SU-DHL-6 (cell line): Measurements from ENCODE around the gene PDE4B.

Experiments used
- H2AFZ ChIP-seq: fragments of 200-600 bp; sonication (generic); 2 replicates; pipeline ENCODE4 v1.6.1; 2014; ENCODE audit warnings: low read depth, mild to moderate bottlenecking, moderate library complexity, mixed read lengths, antibody characterized with exemption, low read length; ENCODE audit not compliant: severe bottlenecking
- H3F3A ChIP-seq: fragments of 200-600 bp; shearing (Covaris generic); 2 replicates; pipeline ENCODE4 v1.6.0; 2016; ENCODE audit warnings: antibody characterized with exemption, mild to moderate bottlenecking; ENCODE audit not compliant: insufficient read depth
- H3K27ac ChIP-seq: fragments of 200-600 bp; sonication (generic); 2 replicates; pipeline ENCODE4 v1.5.1; 2016; ENCODE audit warnings: low read depth, mild to moderate bottlenecking, low read length, moderate library complexity, mixed read lengths
- H3K27me3 ChIP-seq: fragments of 200-600 bp; sonication (generic), shearing (Covaris generic); 2 replicates; pipeline ENCODE4 v1.6.0; 2014; ENCODE audit warnings: mild to moderate bottlenecking, low read length
- H3K36me3 ChIP-seq: fragments of 200-600 bp; sonication (generic); 2 replicates; pipeline ENCODE4 v1.6.1; 2014; ENCODE audit warnings: mild to moderate bottlenecking, low read length, mixed read lengths
- H3K4me2 ChIP-seq: fragments of 300-600, 200-600 bp; shearing (Covaris generic), sonication (generic); 2 replicates; pipeline ENCODE4 v1.6.0; 2014; ENCODE audit warnings: low read length, low read depth, mild to moderate bottlenecking; ENCODE audit not compliant: poor library complexity, severe bottlenecking
- H3K4me3 ChIP-seq: fragments of 200-600 bp; sonication (generic); 2 replicates; pipeline ENCODE4 v1.5.1; 2014; ENCODE audit warnings: antibody characterized with exemption, low read length, mild to moderate bottlenecking, mixed read lengths; ENCODE audit not compliant: insufficient read depth, poor library complexity, severe bottlenecking
- H3K79me2 ChIP-seq: fragments of 200-600 bp; sonication (generic); 2 replicates; pipeline ENCODE4 v1.6.1; 2014; ENCODE audit warnings: mild to moderate bottlenecking, low read length, moderate library complexity; ENCODE audit not compliant: insufficient read depth
- H3K9ac ChIP-seq: fragments of 200-600 bp; sonication (generic); 2 replicates; pipeline ENCODE4 v1.7.0; 2014; ENCODE audit warnings: mild to moderate bottlenecking, low read length
- H3K9me2 ChIP-seq: fragments of 200-600 bp; sonication (generic); replicated peaks from 2 replicates; pipeline ENCODE4 v1.6.1; 2014; ENCODE audit warnings: low read length; ENCODE audit not compliant: insufficient read depth
- H3K9me3 ChIP-seq: fragments of 200-600 bp; sonication (generic); 2 replicates; pipeline ENCODE4 v1.6.1; 2014; ENCODE audit warnings: low read length, mixed read lengths; ENCODE audit not compliant: insufficient read depth
- H4K20me1 ChIP-seq: fragments of 200-600 bp; sonication (generic); 2 replicates; pipeline ENCODE4 v1.6.1; 2014; ENCODE audit warnings: low read depth, mild to moderate bottlenecking, antibody characterized with exemption, low read length, moderate library complexity, mixed read lengths
- EZH2phosphoT487 ChIP-seq: fragments of 200-600 bp; sonication (generic), shearing (Covaris generic); conservative IDR thresholded peaks from 2 replicates; pipeline ENCODE4 v1.6.1; 2018; ENCODE audit warnings: mild to moderate bottlenecking, antibody characterized with exemption, low read length, moderate library complexity, mixed read lengths
- TF ChIP-seq, protein P1 (sequence below): fragments of 200-600 bp; sonication (generic); IDR thresholded peaks from one replicate; pipeline ENCODE4 v1.5.1; 2017; ENCODE audit warnings: antibody characterized with exemption, mild to moderate bottlenecking, low read length, moderate library complexity; ENCODE audit not compliant: insufficient read depth, poor library complexity, severe bottlenecking

Gene PDE4B

DNA sequence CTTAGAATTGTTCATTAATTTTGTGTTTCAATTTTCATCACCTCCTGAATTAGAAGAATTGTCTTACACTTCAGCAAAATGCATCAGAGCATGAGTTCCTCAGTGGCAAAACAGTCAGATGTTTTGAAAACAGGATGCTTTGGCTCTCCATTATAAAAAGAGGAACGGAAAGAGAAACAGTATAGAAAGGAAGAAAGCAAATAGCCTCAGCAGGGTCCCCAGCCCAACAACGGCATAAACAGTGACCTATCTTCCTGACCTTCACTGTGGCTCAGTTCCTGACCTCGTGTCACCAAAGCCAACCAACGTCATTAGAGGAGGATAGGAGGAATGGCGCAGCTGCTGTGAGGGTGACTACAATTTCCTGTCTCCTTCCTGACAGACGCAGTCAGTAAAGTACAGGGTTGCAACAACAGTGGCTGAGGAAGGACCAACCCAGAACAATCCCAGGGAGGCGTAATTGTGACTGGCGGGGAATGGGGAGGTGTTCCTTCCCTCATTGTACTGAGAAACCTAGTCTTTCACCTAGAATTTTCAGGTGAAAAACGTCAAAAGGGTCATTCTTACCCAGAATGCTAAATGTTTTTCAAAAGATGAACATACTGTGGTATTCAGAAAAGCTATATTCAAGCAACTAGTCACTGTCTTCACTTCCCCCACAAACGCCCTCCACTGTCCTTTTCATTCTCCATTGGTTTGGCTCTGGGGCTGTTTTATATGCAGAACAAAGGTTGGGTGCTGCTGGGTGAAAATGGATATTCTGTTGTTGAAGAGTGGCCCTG is 543.4 kb downstream of the PDE4B start:
- no peaks in the 10 kb centered on the region for H3K9me2 ChIP-seq
- peak overlapping the region; percentile 37 for H3K4me2 ChIP-seq
- H3F3A ChIP-seq = no peaks in the 10 kb centered on the region
- no peaks in the 10 kb centered on the region for H3K9me3 ChIP-seq
- H2AFZ ChIP-seq = peak overlapping the region; percentile 57
- TF ChIP-seq, protein P1, sequence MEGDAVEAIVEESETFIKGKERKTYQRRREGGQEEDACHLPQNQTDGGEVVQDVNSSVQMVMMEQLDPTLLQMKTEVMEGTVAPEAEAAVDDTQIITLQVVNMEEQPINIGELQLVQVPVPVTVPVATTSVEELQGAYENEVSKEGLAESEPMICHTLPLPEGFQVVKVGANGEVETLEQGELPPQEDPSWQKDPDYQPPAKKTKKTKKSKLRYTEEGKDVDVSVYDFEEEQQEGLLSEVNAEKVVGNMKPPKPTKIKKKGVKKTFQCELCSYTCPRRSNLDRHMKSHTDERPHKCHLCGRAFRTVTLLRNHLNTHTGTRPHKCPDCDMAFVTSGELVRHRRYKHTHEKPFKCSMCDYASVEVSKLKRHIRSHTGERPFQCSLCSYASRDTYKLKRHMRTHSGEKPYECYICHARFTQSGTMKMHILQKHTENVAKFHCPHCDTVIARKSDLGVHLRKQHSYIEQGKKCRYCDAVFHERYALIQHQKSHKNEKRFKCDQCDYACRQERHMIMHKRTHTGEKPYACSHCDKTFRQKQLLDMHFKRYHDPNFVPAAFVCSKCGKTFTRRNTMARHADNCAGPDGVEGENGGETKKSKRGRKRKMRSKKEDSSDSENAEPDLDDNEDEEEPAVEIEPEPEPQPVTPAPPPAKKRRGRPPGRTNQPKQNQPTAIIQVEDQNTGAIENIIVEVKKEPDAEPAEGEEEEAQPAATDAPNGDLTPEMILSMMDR = no peak
- no peak for TF ChIP-seq EZH2phosphoT487
- H3K9ac ChIP-seq = no peak overlapping the region
- H3K27me3 ChIP-seq = no peaks in the 10 kb centered on the region; the same call in 1 of the 2 replicates
- H3K27ac ChIP-seq = no peak overlapping the region
- no peaks in the 10 kb centered on the region for H3K36me3 ChIP-seq
- no peaks in the 10 kb centered on the region for H4K20me1 ChIP-seq
- H3K79me2 ChIP-seq = no peaks in the 10 kb centered on the region
- no peak overlapping the region for H3K4me3 ChIP-seq

DNA sequence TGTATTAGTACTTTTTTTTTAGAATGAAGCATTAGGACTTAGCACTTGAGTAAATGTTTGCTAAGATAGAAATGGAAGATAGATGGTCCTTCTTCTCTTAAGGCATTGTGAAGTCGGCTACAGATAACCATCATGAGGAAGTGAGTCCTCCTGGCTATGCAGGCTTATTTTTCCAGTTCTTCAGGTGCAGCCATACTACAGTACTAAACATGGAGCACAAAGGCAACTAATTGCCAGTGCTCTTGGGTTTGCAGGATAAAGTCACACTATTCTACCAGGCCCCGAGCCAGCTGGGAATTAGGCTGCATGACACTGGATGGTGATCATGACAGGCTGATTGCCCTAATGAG is 543.9 kb downstream of the PDE4B start:
- Histone ChIP-seq H3K27me3 (no peaks in the 10 kb centered on the region; the same call in 1 of the 2 replicates), H3K9ac (no peak overlapping the region), H3F3A (no peaks in the 10 kb centered on the region), H3K36me3 (no peaks in the 10 kb centered on the region), H4K20me1 (no peaks in the 10 kb centered on the region), H3K4me2 (peak overlapping the region; percentile 37), H3K9me2 (no peaks in the 10 kb centered on the region), H3K9me3 (no peaks in the 10 kb centered on the region), H2AFZ (peak overlapping the region; percentile 57), H3K4me3 (no peak overlapping the region), H3K79me2 (no peaks in the 10 kb centered on the region), H3K27ac (no peak overlapping the region)
- TF ChIP-seq, protein P1 = no peak
- TF ChIP-seq EZH2phosphoT487 = no peak

DNA sequence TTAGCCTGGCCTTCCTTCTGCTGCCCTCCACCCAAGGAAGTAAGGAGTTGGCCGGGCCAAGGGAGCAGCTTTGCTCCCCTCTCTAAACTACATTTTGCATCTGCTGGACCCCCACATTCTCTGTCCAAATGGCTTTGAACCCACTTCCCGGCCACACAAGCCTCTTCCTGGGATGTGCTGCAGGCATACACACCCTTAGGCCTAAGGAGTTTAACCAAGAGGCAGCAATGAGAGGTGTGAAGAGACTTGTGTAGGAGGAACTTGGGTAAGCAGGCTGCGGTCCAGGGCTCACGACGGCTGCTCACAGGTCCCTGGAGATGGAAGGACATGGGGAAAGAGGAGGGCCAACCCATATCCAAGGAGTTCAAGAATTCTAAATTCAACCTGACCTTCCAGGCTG is 544.6 kb downstream of the PDE4B start:
- H3F3A ChIP-seq = no peaks in the 10 kb centered on the region
- no peak for TF ChIP-seq EZH2phosphoT487
- no peak overlapping the region for H3K9ac ChIP-seq
- H3K36me3 ChIP-seq = no peaks in the 10 kb centered on the region
- H4K20me1 ChIP-seq = no peaks in the 10 kb centered on the region
- H3K9me3 ChIP-seq = no peaks in the 10 kb centered on the region
- H3K4me2 ChIP-seq = no peak overlapping the region
- no peaks in the 10 kb centered on the region for H3K79me2 ChIP-seq
- H3K4me3 ChIP-seq = no peak overlapping the region
- H3K27ac ChIP-seq = no peak overlapping the region
- no peaks in the 10 kb centered on the region; the same call in 1 of the 2 replicates for H3K27me3 ChIP-seq
- H2AFZ ChIP-seq = no peak overlapping the region
- no peaks in the 10 kb centered on the region for H3K9me2 ChIP-seq

DNA sequence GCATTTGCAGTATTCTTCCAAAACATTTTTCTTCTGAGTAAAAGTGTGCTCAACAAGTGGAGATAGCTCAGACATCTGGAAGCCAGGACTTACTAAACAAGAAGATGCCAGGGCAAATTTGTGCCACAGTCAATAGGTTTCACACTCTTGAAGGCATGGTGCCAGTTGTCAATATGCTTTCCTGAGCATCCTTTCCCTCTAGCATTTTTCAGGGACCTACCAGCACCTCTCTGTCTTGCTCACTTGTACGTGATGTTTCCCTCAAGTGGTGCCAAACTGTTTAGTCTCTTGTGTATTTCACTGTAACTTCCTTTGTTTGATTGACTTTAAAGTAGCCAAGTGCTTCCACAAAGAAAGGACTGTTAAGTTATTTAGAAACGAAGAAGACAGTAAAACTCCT is 547.2 kb downstream of the PDE4B start:
- Histone ChIP-seq H3K79me2 (no peaks in the 10 kb centered on the region), H3K9me3 (no peaks in the 10 kb centered on the region), H3K36me3 (no peaks in the 10 kb centered on the region), H3K27ac (no peak overlapping the region), H3K9ac (no peak overlapping the region), H2AFZ (no peak overlapping the region), H4K20me1 (no peaks in the 10 kb centered on the region), H3K4me3 (no peak overlapping the region), H3K27me3 (no peaks in the 10 kb centered on the region; the same call in 1 of the 2 replicates), H3F3A (no peaks in the 10 kb centered on the region), H3K9me2 (no peaks in the 10 kb centered on the region), H3K4me2 (no peak overlapping the region)
- TF ChIP-seq, protein P1 = no peak
- TF ChIP-seq EZH2phosphoT487 = no peak
